Upper lobe of left lung (tissue), 6 donors: ENCODE results near the gene ACP5. TPM values are rescaled to one million over a fixed set of nuclear protein-coding genes. Genes with fewer than 3 reads are reported as not detected.
"Not testable (repeated sequence)": the region's sequence is repeated elsewhere in the genome, so short reads cannot be mapped to it uniquely, and the experiment has no call there.

Source experiments
- ATAC-seq, 2 donors: fragments of 200-7000 bp; cut with Tn5 transposase; one replicate each; pipeline ENCODE4 v1.9.1; 2022; ENCODE audit warnings: mild to moderate bottlenecking in 2 of 2, moderate library complexity in 2 of 2; ENCODE audit not compliant: low FRiP score in 2 of 2
- DNase-seq, 2 donors: peaks; one replicate each; pipeline ENCODE4 v3.0.0-alpha.2; 2019 to 2020
- H3K27ac ChIP-seq, 4 donors: fragments of 200-600 bp; sonication (generic); one replicate each; pipeline ENCODE4 v1.5.1; 2016 to 2019
- H3K27me3 ChIP-seq, 4 donors: fragments of 200-600 bp; sonication (generic); one replicate each; pipeline ENCODE4 v1.5.1; 2017 to 2019
- H3K36me3 ChIP-seq, 4 donors: fragments of 200-600 bp; sonication (generic); one replicate each; pipeline ENCODE4 v1.5.1; 2016 to 2019
- H3K4me1 ChIP-seq, 4 donors: fragments of 200-600 bp; sonication (generic); one replicate each; pipeline ENCODE4 v1.5.1; 2018 to 2019
- H3K4me3 ChIP-seq, 4 donors: fragments of 200-600 bp; sonication (generic); one replicate each; pipeline ENCODE4 v1.5.1; 2017 to 2019; ENCODE audit warnings: mild to moderate bottlenecking in 2 of 4, moderate library complexity in 1 of 4
- H3K9me3 ChIP-seq, 4 donors: fragments of 200-600 bp; sonication (generic); one replicate each; pipeline ENCODE4 v1.5.1; 2018 to 2019
- CTCF ChIP-seq, 6 experiments: fragments of 450-650 bp in 4 of 6; fragments of 200-600 bp in 2 of 6; sonication (generic) in 2 of 6; IDR thresholded peaks; one replicate each; pipeline ENCODE4 v1.5.1; 2016 to 2019; ENCODE audit warnings: antibody characterized with exemption in 6 of 6
- EP300 ChIP-seq, 4 donors: sonication (generic); formaldehyde crosslinking; IDR thresholded peaks; one replicate each; pipeline ENCODE4 v1.5.1; 2017; ENCODE audit warnings: antibody characterized with exemption in 4 of 4, control low read depth in 2 of 4
- POLR2A ChIP-seq, 4 donors: fragments of 450-650 bp; IDR thresholded peaks; one replicate each; pipeline ENCODE4 v1.5.1; 2016 to 2017; ENCODE audit warnings: antibody characterized with exemption in 4 of 4, mild to moderate bottlenecking in 2 of 4
- POLR2AphosphoS5 ChIP-seq, 2 donors: sonication (generic); formaldehyde crosslinking; IDR thresholded peaks; one replicate each; pipeline ENCODE4 v1.5.1; 2017; ENCODE audit warnings: antibody characterized with exemption in 2 of 2
- WGBS, 2 donors: methylation state at CpG; one replicate each; pipeline ENCODE4 v1.1.5; 2017 to 2018; 5-methylcytosine and 5-hydroxymethylcytosine counted together
- total RNA-seq, 6 donors: library from RNA; depleted of rRNA in 4 of 6; stranded (reverse); fragments of >200 nt in 4 of 6; gene quantifications; one replicate each; pipeline versions ENCODE4 v1.1.0 to v1.2.1, GENCODE V29; 2016 to 2021
- donor health status: DM: no; HTN: no; CAD: no; lungs with moderate emphysema.
- donor health status: DM: no; HTN: yes; CAD: no; lungs with severe emphysema.

Gene ACP5
- 100 to 1,000 TPM; 169 to 650 (median 349) TPM for total RNA-seq

DNA sequence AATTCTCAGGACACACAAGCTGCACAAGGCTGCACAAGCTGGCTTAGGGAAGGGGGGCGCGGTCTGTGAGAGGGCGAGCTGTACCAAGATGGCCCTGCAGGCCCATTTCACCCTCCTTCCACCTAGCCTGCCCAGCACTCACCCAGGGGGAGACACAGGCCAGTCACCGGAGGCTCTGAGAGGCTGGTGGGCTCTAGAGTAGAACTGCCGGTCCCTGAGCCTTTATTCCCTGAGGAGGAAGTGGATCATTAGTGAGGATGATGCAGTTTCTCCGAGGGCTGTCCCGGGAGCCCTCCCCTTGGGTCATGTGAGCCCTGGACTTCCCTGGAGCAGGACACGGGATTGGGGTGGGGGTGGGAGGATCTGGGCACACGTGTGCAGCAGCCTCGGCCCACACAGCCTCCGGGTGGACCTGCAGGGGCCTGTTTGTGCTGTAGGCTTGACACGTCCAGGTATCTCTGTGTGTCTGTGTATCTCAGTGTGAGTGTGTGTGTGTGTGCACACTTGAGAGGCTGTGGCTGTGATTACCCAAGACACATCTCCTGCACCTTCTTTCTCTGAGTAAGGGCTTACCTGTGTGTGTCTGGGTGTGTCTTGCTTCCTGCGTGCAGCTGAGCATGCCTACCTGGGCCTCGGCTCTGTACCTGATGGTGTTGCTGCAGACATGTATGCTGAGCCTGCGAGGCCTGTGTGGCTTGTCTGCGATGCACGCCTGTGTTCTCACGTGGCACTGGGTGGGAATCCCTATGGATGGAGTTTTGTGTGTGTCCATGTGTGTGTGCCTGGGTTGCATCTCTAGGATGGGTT lies at the start of gene ACP5:
TSS of gene ACP5 (minus strand) at position 195 of the 807 bp plus-strand sequence. CDS start 328 bp downstream, outside the sequence.
- H3K4me3 ChIP-seq = peak within 1 kb of the TSS; percentile 35 to 61 (median 54)
- H3K9me3 ChIP-seq = no peaks in the 10 kb centered on the region
- H3K4me1 ChIP-seq = peaks cover 37 to 46% (median 38%) of the 10 kb centered on the region in 4 donors
- peak in 1 of 2 donors; percentile 46 for DNase-seq
- ATAC-seq = peak; percentile 42 to 51
- peaks cover 0 to 4% (median under 1%) of the 10 kb centered on the region in 4 donors for H3K36me3 ChIP-seq
- WGBS, 2 donors = 81 to 86% methylated on average over 4 to 16 of the region's 18 CpGs
- H3K27ac ChIP-seq = peak within 1 kb of the TSS; percentile 35 to 91 (median 70)
- TF ChIP-seq POLR2AphosphoS5 (IDR thresholded peaks at IDR 0.05) (no peak), POLR2A (IDR thresholded peaks at IDR 0.05) (peak in 1 of 4 donors; percentile 60)
- H3K27me3 ChIP-seq = peaks cover 0 to 4% (median 0%) of the 10 kb centered on the region in 4 donors

DNA sequence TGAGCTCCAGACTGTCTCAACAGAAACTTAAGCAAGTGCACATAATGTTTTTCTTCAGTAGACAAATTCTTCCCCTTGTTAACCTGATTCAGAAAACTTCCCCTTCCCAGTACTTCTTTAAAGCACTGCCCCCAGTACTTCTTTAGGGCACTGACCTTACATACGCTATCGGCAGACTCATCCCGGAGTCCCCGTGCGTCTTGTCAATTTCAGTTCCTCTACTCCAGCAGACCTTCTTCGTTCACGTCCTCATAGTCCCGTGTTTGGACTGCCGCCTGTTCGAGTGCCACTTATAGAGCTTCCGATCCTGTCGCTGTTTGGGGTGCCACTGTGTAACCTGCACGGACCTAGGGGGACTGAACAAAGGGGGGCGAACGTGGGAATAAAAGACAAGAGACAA lies 48.8 kb upstream of the ACP5 start:
- no peak overlapping the region for H3K27ac ChIP-seq
- H3K9me3 ChIP-seq = no peaks in the 10 kb centered on the region
- H3K4me3 ChIP-seq = no peak overlapping the region
- no peak for TF ChIP-seq EP300 (IDR thresholded peaks at IDR 0.05)
- no peak for TF ChIP-seq CTCF (IDR thresholded peaks at IDR 0.05)
- no peak for TF ChIP-seq POLR2AphosphoS5 (IDR thresholded peaks at IDR 0.05)
- no peaks in the 10 kb centered on the region for H3K27me3 ChIP-seq
- DNase-seq = peak in 1 of 2 donors; percentile 35
- 37 to 59% methylated on average over 15 of the region's 15 CpGs for WGBS, 2 donors
- H3K36me3 ChIP-seq = peaks cover 0 to 4% (median 0%) of the 10 kb centered on the region in 4 donors
- ATAC-seq = peak in 1 of 2 donors; percentile 37
- peaks cover 11 to 14% (median 13%) of the 10 kb centered on the region in 4 donors for H3K4me1 ChIP-seq

- Histone ChIP-seq H3K36me3 (peaks cover 0 to 26% (median 6%) of the 10 kb centered on the region in 4 donors), H3K27ac (no peak overlapping the region), H3K4me3 (peak overlapping the region in 1 of 4 donors; percentile 44), H3K4me1 (peaks cover 11 to 14% (median 13%) of the 10 kb centered on the region in 4 donors), H3K9me3 (no peaks in the 10 kb centered on the region), H3K27me3 (no peaks in the 10 kb centered on the region)
- TF ChIP-seq CTCF (IDR thresholded peaks at IDR 0.05) (no peak), EP300 (IDR thresholded peaks at IDR 0.05) (no peak), POLR2A (IDR thresholded peaks at IDR 0.05) (no peak)
- 60 to 66% methylated on average over 4 of the region's 4 CpGs for WGBS, 2 donors
- ATAC-seq (peak in 1 of 2 donors; percentile 77), DNase-seq (no peak)
Measured at GRCh38 chr19:11624069-11624463, 46.6 kb upstream of the ACP5 start.

DNA sequence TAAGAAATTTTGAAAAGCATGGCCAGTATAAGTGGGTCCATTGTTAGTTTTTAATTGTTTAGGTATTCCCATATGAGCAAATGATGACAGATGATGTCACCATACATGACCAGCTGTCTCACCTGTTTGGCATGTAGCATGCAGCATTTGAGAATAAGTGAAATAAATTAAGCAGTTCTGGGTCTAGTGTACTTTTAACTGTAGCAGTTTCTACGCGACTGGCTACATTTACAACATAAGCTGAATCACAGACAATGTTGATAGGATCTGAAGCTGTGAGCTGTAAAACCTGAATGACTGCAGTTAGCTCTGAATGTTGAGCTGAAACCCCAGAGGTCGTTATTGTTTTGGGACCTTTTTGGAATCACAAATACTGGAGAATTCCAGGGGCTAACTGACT lies 45.0 kb upstream of the ACP5 start:
- not testable (repeated sequence) for DNase-seq, H3K27ac ChIP-seq, ATAC-seq, H3K4me3 ChIP-seq, H3K27me3 ChIP-seq
- peaks cover 6 to 41% (median 19%) of the 10 kb centered on the region in 4 donors for H3K36me3 ChIP-seq
- H3K9me3 ChIP-seq = peaks cover 5 to 14% (median 13%) of the 10 kb centered on the region in 4 donors
- H3K4me1 ChIP-seq = peaks cover 11 to 14% (median 13%) of the 10 kb centered on the region in 4 donors
- WGBS, 2 donors = 57 to 78% methylated on average over 3 of the region's 3 CpGs

- Histone ChIP-seq H3K27ac (no peak overlapping the region), H3K4me3 (no peak overlapping the region), H3K9me3 (peaks cover 9 to 26% (median 25%) of the 10 kb centered on the region in 4 donors), H3K36me3 (peaks cover 22 to 60% (median 37%) of the 10 kb centered on the region in 4 donors), H3K4me1 (peaks cover 11 to 14% (median 13%) of the 10 kb centered on the region in 4 donors), H3K27me3 (no peaks in the 10 kb centered on the region)
- TF ChIP-seq EP300 (IDR thresholded peaks at IDR 0.05) (no peak), CTCF (IDR thresholded peaks at IDR 0.05) (no peak)
- ATAC-seq (no peak), DNase-seq (no peak)
- WGBS, 2 donors = 69 to 99% methylated on average over 4 of the region's 4 CpGs
Measured at GRCh38 chr19:11620553-11620952, 43.1 kb upstream of the ACP5 start.
